HG02973 (cell line): ENCODE measurements around the gene ELOA2.
"Not testable (repeated sequence)": the region's sequence is repeated elsewhere in the genome, so short reads cannot be mapped to it uniquely, and the experiment has no call there.

Experiments used
- ATAC-seq: cut with Tn5 transposase; IDR thresholded peaks from one replicate; pipeline ENCODE4 v1.9.1; 2021; ENCODE audit warnings: moderate library complexity; ENCODE audit not compliant: unreplicated experiment

Gene ELOA2

DNA sequence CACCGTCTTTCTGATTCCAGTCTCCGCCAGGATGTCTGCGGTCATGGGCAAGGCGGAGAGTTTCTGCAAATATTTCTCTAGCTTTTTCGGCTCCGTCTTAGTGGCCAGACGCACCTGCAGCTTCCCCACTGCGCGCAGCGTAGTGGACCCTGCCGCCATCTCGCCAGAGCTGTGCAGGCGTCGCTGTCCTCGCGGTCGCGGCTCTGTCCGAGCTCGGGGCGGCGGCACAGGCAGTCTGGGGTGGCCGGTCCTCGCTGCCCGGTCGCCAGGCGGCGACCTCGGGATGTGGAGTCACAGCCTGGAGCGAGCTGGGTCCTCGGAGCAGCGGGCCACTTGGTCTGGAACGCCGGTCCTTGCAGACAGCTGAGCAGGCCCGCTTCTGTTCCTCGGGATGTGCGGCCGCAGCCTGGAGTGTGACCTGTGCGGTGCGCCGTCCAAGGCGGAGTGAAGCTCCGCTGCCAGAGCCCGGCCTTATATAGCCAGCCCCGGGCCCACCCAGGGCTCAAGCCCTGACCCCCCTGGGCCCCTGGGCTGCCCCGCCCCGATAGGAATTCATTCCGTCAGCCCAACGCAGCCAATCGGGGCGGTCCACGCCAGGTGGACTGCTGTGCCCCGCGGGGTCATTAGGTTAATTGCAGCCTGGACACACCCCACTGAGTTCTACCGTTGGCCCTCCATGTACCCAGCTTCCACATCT, 11.5 kb downstream of the ELOA2 start:
- ATAC-seq, result not testable (repeated sequence)

DNA sequence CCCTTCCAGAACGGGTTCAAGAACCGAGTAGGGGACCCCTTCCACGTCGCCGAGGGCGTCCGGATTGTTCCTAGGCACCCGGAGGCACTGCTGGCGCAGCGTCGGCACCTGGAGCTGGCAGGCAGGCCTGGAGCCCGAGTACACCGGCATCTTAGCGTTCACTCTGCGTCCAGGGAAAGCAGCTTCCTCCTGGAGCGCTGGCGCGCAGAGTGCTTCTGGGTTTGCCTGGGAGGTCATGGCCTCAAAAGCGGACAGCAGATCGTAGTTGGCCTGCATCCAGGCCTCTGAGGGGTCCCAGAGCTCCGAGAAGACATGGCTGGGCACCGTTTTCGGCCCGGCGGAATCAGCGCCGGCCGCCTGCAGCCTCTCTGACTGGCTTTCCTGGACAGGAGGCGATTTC, 12.6 kb downstream of the ELOA2 start:
- ATAC-seq, result not testable (repeated sequence)

DNA sequence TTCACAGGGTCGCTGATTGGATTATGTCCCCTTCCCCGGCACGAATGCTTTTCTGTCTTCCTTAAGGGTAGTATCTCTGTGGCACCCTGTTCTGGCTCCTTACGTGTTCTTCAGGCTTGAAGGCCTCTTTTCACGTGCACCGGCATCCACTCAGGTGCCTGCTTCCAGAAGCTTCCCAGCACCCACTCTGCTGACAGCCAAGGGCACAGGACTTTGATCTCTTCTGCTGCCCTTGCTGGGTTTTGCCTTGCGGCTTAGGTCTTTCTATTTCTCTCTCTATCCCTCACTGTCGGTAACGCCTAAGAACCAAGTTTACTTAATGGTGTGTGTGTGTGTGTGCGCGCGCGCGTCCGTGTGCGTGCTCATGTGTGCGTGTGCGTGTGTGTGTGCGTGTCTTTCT, 14.7 kb downstream of the ELOA2 start:
- ATAC-seq, result not testable (repeated sequence)

DNA sequence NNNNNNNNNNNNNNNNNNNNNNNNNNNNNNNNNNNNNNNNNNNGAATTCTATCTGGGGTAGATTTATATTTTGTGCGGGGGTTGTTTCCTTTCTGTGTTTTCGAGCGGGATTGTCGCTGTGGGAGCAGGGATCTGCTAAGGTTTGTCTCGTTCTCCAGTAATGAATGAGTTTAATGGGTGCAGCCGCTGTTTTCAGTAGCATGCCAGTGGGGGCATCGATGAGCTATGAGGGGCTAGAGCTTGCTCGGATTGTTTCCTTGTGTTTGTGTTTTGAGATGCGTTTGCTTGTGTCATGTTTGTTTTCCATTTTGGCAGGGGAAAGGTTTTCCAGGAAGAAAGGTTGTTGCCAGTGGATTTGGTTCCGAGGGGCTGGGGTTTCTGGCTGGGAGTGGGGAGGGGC, 15.6 kb downstream of the ELOA2 start:
- ATAC-seq, result not testable (repeated sequence)
